H9 (cell line): Measurements from ENCODE around the gene TTLL13. TPM values are rescaled to one million over a fixed set of nuclear protein-coding genes. Genes with fewer than 3 reads are reported as not detected.

Source experiments
- DNase-seq: peaks from one replicate; pipeline ENCODE4 v3.0.0-alpha.2; 2017
- H2AFZ ChIP-seq: one replicate; pipeline ENCODE4 v1.6.1; 2013; ENCODE audit warnings: mild to moderate bottlenecking, low read length, control low read depth, moderate library complexity
- H2AK5ac ChIP-seq: 2 replicates; pipeline ENCODE4 v1.6.1; 2013; ENCODE audit warnings: low read length, control low read depth, mixed read lengths; ENCODE audit not compliant: insufficient read length
- H2BK120ac ChIP-seq: one replicate; pipeline ENCODE4 v1.6.1; 2013; ENCODE audit warnings: low read depth, mild to moderate bottlenecking, low read length, control low read depth, inconsistent platforms; ENCODE audit not compliant: poor library complexity, severe bottlenecking
- H2BK12ac ChIP-seq: 2 replicates; pipeline ENCODE4 v1.6.1; 2013; ENCODE audit warnings: low read length, control low read depth, mixed read lengths, low read depth; ENCODE audit not compliant: insufficient read length
- H2BK15ac ChIP-seq: 2 replicates; pipeline ENCODE4 v1.6.1; 2013; ENCODE audit warnings: low read depth, low read length, control low read depth
- H2BK20ac ChIP-seq: one replicate; pipeline ENCODE4 v1.6.1; 2013; ENCODE audit warnings: low read depth, mild to moderate bottlenecking, low read length, control low read depth, inconsistent platforms; ENCODE audit not compliant: poor library complexity, severe bottlenecking
- H2BK5ac ChIP-seq: 2 replicates; pipeline ENCODE4 v1.6.1; 2013; ENCODE audit warnings: low read length, control low read depth, mixed read lengths; ENCODE audit not compliant: insufficient read length
- H3K14ac ChIP-seq: 2 replicates; pipeline ENCODE4 v1.6.1; 2013; ENCODE audit warnings: low read length, control low read depth; ENCODE audit not compliant: insufficient read depth
- H3K18ac ChIP-seq: 2 replicates; pipeline ENCODE4 v1.6.1; 2013; ENCODE audit warnings: low read depth, mild to moderate bottlenecking, mixed read lengths, low read length, control low read depth; ENCODE audit not compliant: insufficient read length
- H3K23ac ChIP-seq: 2 replicates; pipeline ENCODE4 v1.6.1; 2013; ENCODE audit warnings: low read length, control low read depth, mixed read lengths, low read depth; ENCODE audit not compliant: insufficient read length
- H3K23me2 ChIP-seq: 2 replicates; pipeline ENCODE4 v1.6.1; 2013; ENCODE audit warnings: low read depth, mild to moderate bottlenecking, mixed read lengths, low read length, control low read depth; ENCODE audit not compliant: insufficient read length, poor library complexity, severe bottlenecking
- H3K27ac ChIP-seq: 2 replicates; pipeline ENCODE4 v1.5.1; 2013; ENCODE audit warnings: low read length, control low read depth, mixed read lengths, low read depth; ENCODE audit not compliant: insufficient read length
- H3K27me3 ChIP-seq: 2 replicates; pipeline ENCODE4 v1.6.1; 2013; ENCODE audit warnings: low read length, control low read depth, inconsistent platforms; ENCODE audit not compliant: insufficient read depth
- H3K4ac ChIP-seq: 2 replicates; pipeline ENCODE4 v1.6.1; 2013; ENCODE audit warnings: low read depth, mild to moderate bottlenecking, control low read depth, inconsistent platforms, low read length, moderate library complexity
- H3K4me1 ChIP-seq: 2 replicates; pipeline ENCODE4 v1.6.1; 2013; ENCODE audit warnings: low read length, control low read depth, inconsistent platforms; ENCODE audit not compliant: insufficient read depth
- H3K4me2 ChIP-seq: 2 replicates; pipeline ENCODE4 v1.6.1; 2013; ENCODE audit warnings: low read length, control low read depth, mixed read lengths; ENCODE audit not compliant: insufficient read length, insufficient read depth
- H3K56ac ChIP-seq: 2 replicates; pipeline ENCODE4 v1.6.1; 2013; ENCODE audit warnings: low read depth, mild to moderate bottlenecking, mixed read lengths, low read length, control low read depth; ENCODE audit not compliant: insufficient read length
- H3K79me1 ChIP-seq: 2 replicates; pipeline ENCODE4 v1.6.1; 2013; ENCODE audit warnings: low read depth, mild to moderate bottlenecking, moderate library complexity, low read length, control low read depth, inconsistent platforms; ENCODE audit not compliant: insufficient read depth, poor library complexity, severe bottlenecking
- H3K79me2 ChIP-seq: 2 replicates; pipeline ENCODE4 v1.6.1; 2013; ENCODE audit warnings: low read length, control low read depth, inconsistent platforms; ENCODE audit not compliant: insufficient read depth
- H3K9ac ChIP-seq: 2 replicates; pipeline ENCODE4 v1.6.1; 2013; ENCODE audit warnings: low read length, control low read depth, mixed read lengths; ENCODE audit not compliant: insufficient read length; ENCODE audit errors: extremely low read depth
- H3K9me3 ChIP-seq: one replicate; pipeline ENCODE4 v1.6.1; 2013; ENCODE audit warnings: low read depth, low read length, inconsistent platforms; ENCODE audit not compliant: control insufficient read depth
- H3T11ph ChIP-seq: one replicate; pipeline ENCODE4 v1.6.1; 2013; ENCODE audit warnings: mild to moderate bottlenecking, low read length, control low read depth, inconsistent platforms
- H4K20me1 ChIP-seq: one replicate; pipeline ENCODE4 v1.6.1; 2013; ENCODE audit not compliant: control insufficient read depth, insufficient read length, insufficient read depth
- H4K5ac ChIP-seq: 2 replicates; pipeline ENCODE4 v1.6.1; 2013; ENCODE audit warnings: low read depth, mild to moderate bottlenecking, mixed read lengths, low read length, control low read depth; ENCODE audit not compliant: insufficient read length
- H4K8ac ChIP-seq: replicated peaks from 2 replicates; pipeline ENCODE4 v1.6.1; 2013; ENCODE audit warnings: low read length, control low read depth, mixed read lengths, low read depth; ENCODE audit not compliant: insufficient read length
- H4K91ac ChIP-seq: 2 replicates; pipeline ENCODE4 v1.6.1; 2013; ENCODE audit warnings: low read depth, mild to moderate bottlenecking, moderate library complexity, mixed read lengths, low read length, control low read depth; ENCODE audit not compliant: insufficient read length
- H3K27ac Mint-ChIP-seq, 3 experiments: 2 replicates in 2 of 3; 3 replicates in 1 of 3; pipeline ENCODE4 v1.8.0; 2020 to 2021; ENCODE audit warnings: mixed read lengths in 3 of 3, mild to moderate bottlenecking in 1 of 3, moderate library complexity in 1 of 3
- H3K27me3 Mint-ChIP-seq: 2 replicates; pipeline ENCODE4 v1.8.0; 2021; ENCODE audit warnings: low read depth, mild to moderate bottlenecking, moderate library complexity, mixed read lengths
- H3K36me3 Mint-ChIP-seq, 3 experiments: 2 replicates in 2 of 3; 3 replicates in 1 of 3; pipeline ENCODE4 v1.8.0; 2020 to 2021; ENCODE audit warnings: low read depth in 3 of 3, mixed read lengths in 3 of 3; ENCODE audit not compliant: insufficient read depth in 1 of 3
- H3K4me1 Mint-ChIP-seq, 2 experiments: 2 replicates each; pipeline ENCODE4 v1.8.0; 2020; ENCODE audit warnings: mixed read lengths in 2 of 2
- H3K4me3 Mint-ChIP-seq, 2 experiments: 2 replicates in 1 of 2; 3 replicates in 1 of 2; pipeline ENCODE4 v1.8.0; 2020 to 2021; ENCODE audit warnings: mild to moderate bottlenecking in 2 of 2, mixed read lengths in 2 of 2, moderate library complexity in 1 of 2
- H3K9me3 Mint-ChIP-seq, 2 experiments: 2 replicates in 1 of 2; 3 replicates in 1 of 2; pipeline ENCODE4 v1.8.0; 2020; ENCODE audit warnings: mild to moderate bottlenecking in 2 of 2, mixed read lengths in 2 of 2, moderate library complexity in 1 of 2
- whole genome bisulfite sequencing: extraction: QIAGEN DNeasy Blood & Tissue Kit; methylation state at CpG from one replicate; pipeline ENCODE4 v1.1.7; 2013; ENCODE audit warnings: missing lambda C conversion rate, low lambda C conversion rate, mixed read lengths; ENCODE audit not compliant: insufficient read length; ENCODE audit errors: extremely low coverage; 5-methylcytosine and 5-hydroxymethylcytosine counted together
- total RNA-seq: library from RNA; stranded (reverse); gene quantifications from 2 replicates; pipeline ENCODE4 v1.2.1, GENCODE V29; 2021
- TF ChIP-seq, protein P1 (sequence below): fragments of 200-600 bp; sonication (generic); conservative IDR thresholded peaks from 3 replicates; pipeline ENCODE4 v1.8.0; 2021; ENCODE audit warnings: antibody characterized with exemption, mild to moderate bottlenecking

Gene TTLL13
- total RNA-seq, 1 experiment from 2014 or later, result not detected

- no peak overlapping the region for H4K8ac ChIP-seq
- peaks cover 15 to 16% of the 10 kb centered on the region in 2 experiments for H3K4me1 Mint-ChIP-seq
- no peak overlapping the region for H2BK120ac ChIP-seq
- no peak overlapping the region for H2BK15ac ChIP-seq
- no peak overlapping the region for H3K4me2 ChIP-seq
- H3K56ac ChIP-seq, result no peak overlapping the region
- no peak overlapping the region for H2BK20ac ChIP-seq
- H3K27me3 ChIP-seq, result no peaks in the 10 kb centered on the region
- no peak overlapping the region for H2AK5ac ChIP-seq
- H3K18ac ChIP-seq, result no peak overlapping the region
- WGBS, result no CpG with 5 or more reads among the region's 12 CpGs
- H3K23me2 ChIP-seq, result peaks cover 12% of the 10 kb centered on the region
- H4K5ac ChIP-seq, result no peak overlapping the region
- H3K27ac ChIP-seq, result no peak overlapping the region
- H2BK5ac ChIP-seq, result no peak overlapping the region
- H3K79me1 ChIP-seq, result no peaks in the 10 kb centered on the region
- H3K14ac ChIP-seq, result no peak overlapping the region
- no peak overlapping the region for H2AFZ ChIP-seq
- H3K4ac ChIP-seq, result no peak overlapping the region
- DNase-seq, result no peak
- H3K23ac ChIP-seq, result no peak overlapping the region
- no peaks in the 10 kb centered on the region; the same call in 1 of the 2 replicates for H3K4me1 ChIP-seq
- no peak overlapping the region for H3T11ph ChIP-seq
- H3K27ac Mint-ChIP-seq, result no peak overlapping the region; a peak in 1 of 7 replicates
- TF ChIP-seq, protein P1, sequence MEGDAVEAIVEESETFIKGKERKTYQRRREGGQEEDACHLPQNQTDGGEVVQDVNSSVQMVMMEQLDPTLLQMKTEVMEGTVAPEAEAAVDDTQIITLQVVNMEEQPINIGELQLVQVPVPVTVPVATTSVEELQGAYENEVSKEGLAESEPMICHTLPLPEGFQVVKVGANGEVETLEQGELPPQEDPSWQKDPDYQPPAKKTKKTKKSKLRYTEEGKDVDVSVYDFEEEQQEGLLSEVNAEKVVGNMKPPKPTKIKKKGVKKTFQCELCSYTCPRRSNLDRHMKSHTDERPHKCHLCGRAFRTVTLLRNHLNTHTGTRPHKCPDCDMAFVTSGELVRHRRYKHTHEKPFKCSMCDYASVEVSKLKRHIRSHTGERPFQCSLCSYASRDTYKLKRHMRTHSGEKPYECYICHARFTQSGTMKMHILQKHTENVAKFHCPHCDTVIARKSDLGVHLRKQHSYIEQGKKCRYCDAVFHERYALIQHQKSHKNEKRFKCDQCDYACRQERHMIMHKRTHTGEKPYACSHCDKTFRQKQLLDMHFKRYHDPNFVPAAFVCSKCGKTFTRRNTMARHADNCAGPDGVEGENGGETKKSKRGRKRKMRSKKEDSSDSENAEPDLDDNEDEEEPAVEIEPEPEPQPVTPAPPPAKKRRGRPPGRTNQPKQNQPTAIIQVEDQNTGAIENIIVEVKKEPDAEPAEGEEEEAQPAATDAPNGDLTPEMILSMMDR, result no peak
- H3K27me3 Mint-ChIP-seq, result peaks cover 1% of the 10 kb centered on the region; the same call in 1 of the 2 replicates
- no peaks in the 10 kb centered on the region for H3K79me2 ChIP-seq
- H3K4me3 Mint-ChIP-seq, result no peak overlapping the region
- H3K36me3 Mint-ChIP-seq, result peaks cover 18 to 50% (median 37%) of the 10 kb centered on the region in 3 experiments
- no peak overlapping the region for H3K9ac ChIP-seq
- no peak overlapping the region for H4K91ac ChIP-seq
- no peak overlapping the region for H2BK12ac ChIP-seq
- H4K20me1 ChIP-seq, result no peaks in the 10 kb centered on the region
- no peaks in the 10 kb centered on the region for H3K9me3 Mint-ChIP-seq
- no peaks in the 10 kb centered on the region for H3K9me3 ChIP-seq
Observed at GRCh38 chr15:90230071-90230494, 19.3 kb upstream of the TTLL13 start.
